Measurements from ENCODE around the gene GJB3. TPM values are rescaled to one million over a fixed set of nuclear protein-coding genes. Genes with fewer than 3 reads are reported as not detected.
A peak's percentile ranks its signal among the peaks of the same experiment; 100 is the strongest.
"Not testable (repeated sequence)": the region's sequence is repeated elsewhere in the genome, so short reads cannot be mapped to it uniquely, and the experiment has no call there.

The GJB3 gene
- total and polyA plus RNA-seq, 2 donors from 2014 or later: 8.8 TPM; not detected in 1

- H3K36me3 ChIP-seq (ENCODE audit: control insufficient read depth in 2 of 3, insufficient read depth in 3 of 3, low read length in 3 of 3): no peaks in the 10 kb centered on the region
- H3K4me1 ChIP-seq (ENCODE audit: control insufficient read depth in 2 of 3, insufficient read depth in 2 of 3, low read depth in 1 of 3, low read length in 3 of 3): no peaks in the 10 kb centered on the region
- TF ChIP-seq CTCF (IDR thresholded peaks at IDR 0.05; ENCODE audit: borderline replicate concordance, extremely low read depth, insufficient read depth): no peak
- FAIRE-seq (no peak), DNase-seq (no peak)
- H3K27me3 ChIP-seq (ENCODE audit: control insufficient read depth, insufficient read depth, low read length): no peaks in the 10 kb centered on the region
- H3K9ac ChIP-seq (ENCODE audit: low read length in 3 of 3): no peak overlapping the region
- no peaks in the 10 kb centered on the region for H3K9me3 ChIP-seq (ENCODE audit: control insufficient read depth in 2 of 3, insufficient read depth in 1 of 3, low read length in 3 of 3)
- no peak overlapping the region for H3K4me3 ChIP-seq (ENCODE audit: low read length in 3 of 3)
- intact Hi-C loops (cut with DNase I): no loop called here
- no peak overlapping the region for H3K27ac ChIP-seq (ENCODE audit: low read depth in 2 of 2, low read length in 2 of 2)
These were observed 10.0 kb upstream of the GJB3 start for GRCh38 chr1:34770891-34771504.

- no peaks in the 10 kb centered on the region for H3K27me3 ChIP-seq (ENCODE audit: control insufficient read depth, insufficient read depth, low read length)
- TF ChIP-seq CTCF (IDR thresholded peaks at IDR 0.05; ENCODE audit: borderline replicate concordance, extremely low read depth, insufficient read depth): no peak
- DNase-seq: peak in 1 of 5 donors; percentile 28
- FAIRE-seq: no peak
- H3K36me3 ChIP-seq (ENCODE audit: control insufficient read depth in 2 of 3, insufficient read depth in 3 of 3, low read length in 3 of 3): no peaks in the 10 kb centered on the region
- no peak overlapping the region for H3K27ac ChIP-seq (ENCODE audit: low read depth in 2 of 2, low read length in 2 of 2)
- intact Hi-C loops (cut with DNase I): no loop called here
- no peaks in the 10 kb centered on the region for H3K9me3 ChIP-seq (ENCODE audit: control insufficient read depth in 2 of 3, insufficient read depth in 1 of 3, low read length in 3 of 3)
- H3K9ac ChIP-seq (ENCODE audit: low read length in 3 of 3): no peak overlapping the region
- H3K4me1 ChIP-seq (ENCODE audit: control insufficient read depth in 2 of 3, insufficient read depth in 2 of 3, low read depth in 1 of 3, low read length in 3 of 3): no peaks in the 10 kb centered on the region
- H3K4me3 ChIP-seq (ENCODE audit: low read length in 3 of 3): no peak overlapping the region
These were observed 9.2 kb upstream of the GJB3 start for GRCh38 chr1:34771573-34772371.

- H3K27me3 ChIP-seq (ENCODE audit: control insufficient read depth, insufficient read depth, low read length); intact Hi-C loops (cut with DNase I); H3K27ac ChIP-seq (ENCODE audit: low read depth in 2 of 2, low read length in 2 of 2); H3K9me3 ChIP-seq (ENCODE audit: control insufficient read depth in 2 of 3, insufficient read depth in 1 of 3, low read length in 3 of 3); H3K36me3 ChIP-seq (ENCODE audit: control insufficient read depth in 2 of 3, insufficient read depth in 3 of 3, low read length in 3 of 3); H3K4me3 ChIP-seq (ENCODE audit: low read length in 3 of 3); FAIRE-seq; H3K9ac ChIP-seq (ENCODE audit: low read length in 3 of 3); H3K4me1 ChIP-seq (ENCODE audit: control insufficient read depth in 2 of 3, insufficient read depth in 2 of 3, low read depth in 1 of 3, low read length in 3 of 3); DNase-seq: not testable (repeated sequence)
These were observed 7.9 kb upstream of the GJB3 start for GRCh38 chr1:34773114-34773513.

- FAIRE-seq (no peak), DNase-seq (no peak)
- Histone ChIP-seq H3K27ac (ENCODE audit: low read depth in 2 of 2, low read length in 2 of 2) (no peak overlapping the region), H3K4me1 (ENCODE audit: control insufficient read depth in 2 of 3, insufficient read depth in 2 of 3, low read depth in 1 of 3, low read length in 3 of 3) (no peaks in the 10 kb centered on the region), H3K36me3 (ENCODE audit: control insufficient read depth in 2 of 3, insufficient read depth in 3 of 3, low read length in 3 of 3) (no peaks in the 10 kb centered on the region), H3K9ac (ENCODE audit: low read length in 3 of 3) (no peak overlapping the region), H3K9me3 (ENCODE audit: control insufficient read depth in 2 of 3, insufficient read depth in 1 of 3, low read length in 3 of 3) (no peaks in the 10 kb centered on the region), H3K27me3 (ENCODE audit: control insufficient read depth, insufficient read depth, low read length) (no peaks in the 10 kb centered on the region), H3K4me3 (ENCODE audit: low read length in 3 of 3) (no peak overlapping the region)
- intact Hi-C loops (cut with DNase I): no loop called here
- no peak for TF ChIP-seq CTCF (IDR thresholded peaks at IDR 0.05; ENCODE audit: borderline replicate concordance, extremely low read depth, insufficient read depth)
These were observed 6.1 kb upstream of the GJB3 start for GRCh38 chr1:34774957-34775356.

All from kidney (tissue), 14 donors.